Measurements from ENCODE around the gene PCBP1.

- no peak for TF ChIP-seq CTCF (IDR thresholded peaks at IDR 0.05)
- TF ChIP-seq POLR2AphosphoS5 (IDR thresholded peaks at IDR 0.05): no peak
- TF ChIP-seq POLR2A (IDR thresholded peaks at IDR 0.05): no peak
- TF ChIP-seq EP300 (IDR thresholded peaks at IDR 0.05): no peak
These were observed 40.7 kb downstream of the PCBP1 start for GRCh38 chr2:70128005-70128404.

Measured in upper lobe of left lung (tissue), 4 donors.